KMS-11 (cell line): ENCODE results near the gene GNAI3.

ENCODE experiments used
- H2AFZ ChIP-seq: fragments of 200-600 bp; sonication (generic); 2 replicates; pipeline ENCODE4 v1.6.1; 2016; ENCODE audit warnings: antibody characterized with exemption, mixed run types, low read depth
- H3K27ac ChIP-seq: fragments of 200-600 bp; sonication (generic); 2 replicates; pipeline ENCODE4 v1.6.1; 2016; ENCODE audit warnings: mild to moderate bottlenecking, mixed run types
- H3K27me3 ChIP-seq: fragments of 200-600 bp; sonication (generic); 2 replicates; pipeline ENCODE4 v1.6.1; 2017; ENCODE audit warnings: mild to moderate bottlenecking, low read depth, mixed run types, moderate library complexity; ENCODE audit not compliant: insufficient read depth
- H3K36me3 ChIP-seq: fragments of 200-600 bp; sonication (generic); 2 replicates; pipeline ENCODE4 v1.6.1; 2017; ENCODE audit warnings: mild to moderate bottlenecking, mixed run types; ENCODE audit not compliant: insufficient read depth
- H3K4me1 ChIP-seq: fragments of 200-600 bp; sonication (generic); 2 replicates; pipeline ENCODE4 v1.6.1; 2016; ENCODE audit warnings: mild to moderate bottlenecking, low read depth, mixed run types; ENCODE audit not compliant: poor library complexity, severe bottlenecking
- H3K4me2 ChIP-seq: fragments of 200-600 bp; sonication (generic); 2 replicates; pipeline ENCODE4 v1.7.0; 2016; ENCODE audit warnings: mild to moderate bottlenecking, mixed run types
- H3K4me3 ChIP-seq: fragments of 200-600 bp; sonication (generic); IDR thresholded peaks from 2 replicates; pipeline ENCODE4 v1.6.1; 2017; ENCODE audit warnings: low read depth, low read length, mixed read lengths; ENCODE audit not compliant: insufficient read depth
- H3K79me2 ChIP-seq: fragments of 200-600 bp; sonication (generic); 2 replicates; pipeline ENCODE4 v1.6.1; 2016; ENCODE audit warnings: low read depth, mixed run types; ENCODE audit not compliant: insufficient read depth
- H3K9ac ChIP-seq: fragments of 200-600 bp; sonication (generic); 2 replicates; pipeline ENCODE4 v1.6.1; 2016; ENCODE audit warnings: mild to moderate bottlenecking, mixed run types
- H4K20me1 ChIP-seq: fragments of 200-600 bp; sonication (generic); 2 replicates; pipeline ENCODE4 v1.6.1; 2016; ENCODE audit warnings: mild to moderate bottlenecking, mixed run types; ENCODE audit not compliant: insufficient read depth
- TF ChIP-seq, protein P1 (sequence below): fragments of 200-600 bp; sonication (generic); conservative IDR thresholded peaks from 2 replicates; pipeline ENCODE4 v1.6.1; 2017; ENCODE audit warnings: low read depth, mild to moderate bottlenecking, antibody characterized with exemption, low read length, moderate library complexity, mixed read lengths

Gene GNAI3

DNA sequence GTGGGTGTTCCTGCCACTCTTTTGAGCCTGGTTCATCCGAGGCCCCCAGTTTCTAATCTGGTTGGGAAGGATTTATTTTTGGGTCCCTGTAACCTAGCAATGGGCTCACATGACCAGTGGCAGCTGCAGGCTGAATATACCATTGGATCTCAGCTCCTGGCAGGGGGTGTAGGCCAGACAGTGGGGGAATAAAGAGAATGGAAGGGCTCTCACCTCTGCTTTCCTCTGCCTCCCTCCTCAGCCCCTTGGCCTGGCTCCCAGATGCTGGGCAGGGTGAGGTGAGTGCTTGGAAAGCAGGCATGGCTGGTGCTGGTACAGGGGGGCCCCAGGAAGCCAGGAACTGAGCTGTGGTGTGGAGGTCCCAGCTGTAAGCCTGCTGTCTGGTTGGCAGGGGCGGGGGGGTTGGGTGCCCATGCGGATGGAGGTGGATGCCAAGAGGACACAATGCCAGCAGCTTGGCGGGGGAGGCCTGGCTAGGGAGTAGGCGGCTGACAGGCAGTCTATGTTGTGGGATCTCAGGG lies 12.4 kb upstream of the GNAI3 start:
- Histone ChIP-seq H3K79me2 (no peaks in the 10 kb centered on the region), H3K4me3 (no peak overlapping the region), H3K27me3 (peaks cover 1% of the 10 kb centered on the region; the same call in 1 of the 2 replicates), H3K4me2 (no peak overlapping the region), H3K4me1 (peaks cover 8% of the 10 kb centered on the region), H3K36me3 (no peaks in the 10 kb centered on the region), H3K9ac (no peak overlapping the region), H2AFZ (no peak overlapping the region), H3K27ac (no peak overlapping the region), H4K20me1 (no peaks in the 10 kb centered on the region)
- TF ChIP-seq, protein P1, sequence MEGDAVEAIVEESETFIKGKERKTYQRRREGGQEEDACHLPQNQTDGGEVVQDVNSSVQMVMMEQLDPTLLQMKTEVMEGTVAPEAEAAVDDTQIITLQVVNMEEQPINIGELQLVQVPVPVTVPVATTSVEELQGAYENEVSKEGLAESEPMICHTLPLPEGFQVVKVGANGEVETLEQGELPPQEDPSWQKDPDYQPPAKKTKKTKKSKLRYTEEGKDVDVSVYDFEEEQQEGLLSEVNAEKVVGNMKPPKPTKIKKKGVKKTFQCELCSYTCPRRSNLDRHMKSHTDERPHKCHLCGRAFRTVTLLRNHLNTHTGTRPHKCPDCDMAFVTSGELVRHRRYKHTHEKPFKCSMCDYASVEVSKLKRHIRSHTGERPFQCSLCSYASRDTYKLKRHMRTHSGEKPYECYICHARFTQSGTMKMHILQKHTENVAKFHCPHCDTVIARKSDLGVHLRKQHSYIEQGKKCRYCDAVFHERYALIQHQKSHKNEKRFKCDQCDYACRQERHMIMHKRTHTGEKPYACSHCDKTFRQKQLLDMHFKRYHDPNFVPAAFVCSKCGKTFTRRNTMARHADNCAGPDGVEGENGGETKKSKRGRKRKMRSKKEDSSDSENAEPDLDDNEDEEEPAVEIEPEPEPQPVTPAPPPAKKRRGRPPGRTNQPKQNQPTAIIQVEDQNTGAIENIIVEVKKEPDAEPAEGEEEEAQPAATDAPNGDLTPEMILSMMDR = no peak

DNA sequence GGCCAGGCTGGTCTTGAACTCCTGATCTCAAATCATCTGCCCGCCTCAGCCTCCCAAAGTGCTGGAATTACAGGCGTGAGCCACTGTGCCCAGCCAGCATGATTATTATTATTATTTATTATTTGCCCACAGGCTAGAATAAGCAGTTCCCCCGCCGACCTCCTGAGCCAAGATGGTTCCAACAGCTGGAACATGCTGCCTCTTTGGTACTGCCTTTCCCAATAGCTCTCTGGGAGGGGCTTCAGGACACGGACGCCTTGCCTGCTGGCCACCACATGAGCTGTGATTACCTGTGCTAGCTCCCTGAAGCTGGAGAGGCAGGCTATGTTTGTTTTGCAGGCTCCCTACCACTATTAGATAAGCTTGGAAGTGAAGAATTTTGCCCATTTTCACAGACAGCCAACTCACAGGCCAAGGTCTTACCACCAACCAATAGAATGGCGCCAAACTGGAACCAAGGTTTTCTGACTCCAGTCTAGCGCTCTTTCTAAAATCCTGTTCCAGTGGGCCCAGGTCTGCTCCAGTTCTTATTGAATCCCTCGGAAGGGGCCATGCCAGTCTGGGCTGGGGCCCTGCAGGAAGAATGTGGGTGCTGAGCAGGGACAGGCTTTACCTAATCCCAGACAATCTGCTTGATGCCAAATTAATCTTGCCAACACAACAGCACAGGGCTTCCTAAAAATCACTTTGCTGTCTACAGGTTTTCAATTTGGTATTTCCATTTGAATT lies 10.8 kb upstream of the GNAI3 start:
- Histone ChIP-seq H2AFZ (no peak overlapping the region), H3K36me3 (no peaks in the 10 kb centered on the region), H3K4me3 (no peak overlapping the region), H3K79me2 (no peaks in the 10 kb centered on the region), H4K20me1 (no peaks in the 10 kb centered on the region), H3K4me2 (no peak overlapping the region), H3K27me3 (peaks cover 11% of the 10 kb centered on the region; the same call in 1 of the 2 replicates), H3K4me1 (peaks cover 5% of the 10 kb centered on the region), H3K9ac (no peak overlapping the region), H3K27ac (no peak overlapping the region)
- TF ChIP-seq, protein P1 = no peak

DNA sequence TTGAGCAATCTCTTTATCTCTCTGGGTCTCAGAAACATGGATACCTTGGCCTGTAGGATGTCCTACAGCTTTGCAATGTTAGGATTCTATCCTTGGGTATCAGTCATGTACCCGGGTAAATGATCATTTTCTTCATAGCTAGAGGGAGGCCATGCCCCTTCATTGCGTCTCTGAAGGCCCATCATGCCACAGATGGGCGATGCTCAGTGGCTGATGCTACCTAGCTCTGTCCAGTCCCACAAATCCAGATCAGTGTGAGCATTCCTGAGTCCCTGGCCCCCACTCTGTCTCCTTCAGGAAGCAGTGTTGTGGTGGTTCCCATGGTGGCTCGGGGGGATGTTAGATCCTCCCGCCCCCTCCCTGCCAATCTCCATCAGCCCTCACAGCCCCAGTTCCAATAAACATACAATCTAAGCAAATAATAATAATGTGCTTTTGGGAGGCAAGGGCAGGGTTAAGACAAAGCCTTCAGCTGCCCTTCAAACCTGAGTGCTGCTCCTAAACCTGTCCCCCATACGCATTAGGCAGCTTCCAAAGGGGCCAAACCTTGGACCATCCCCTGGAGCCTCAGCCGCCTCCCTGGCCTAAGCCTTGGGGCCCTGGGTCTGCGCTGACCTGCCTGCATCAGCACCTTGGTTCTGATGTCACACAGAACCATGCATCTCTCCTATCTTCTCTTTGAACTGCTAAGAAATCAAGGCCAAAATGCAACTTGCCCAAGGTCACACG lies 9.4 kb upstream of the GNAI3 start:
- Histone ChIP-seq H3K36me3 (no peaks in the 10 kb centered on the region), H2AFZ (no peak overlapping the region), H3K4me2 (no peak overlapping the region), H3K79me2 (no peaks in the 10 kb centered on the region), H3K4me1 (no peaks in the 10 kb centered on the region), H3K9ac (no peak overlapping the region), H3K27ac (no peak overlapping the region), H3K4me3 (no peak overlapping the region), H4K20me1 (no peaks in the 10 kb centered on the region), H3K27me3 (peaks cover 11% of the 10 kb centered on the region; the same call in 1 of the 2 replicates)
- TF ChIP-seq, protein P1 = no peak

DNA sequence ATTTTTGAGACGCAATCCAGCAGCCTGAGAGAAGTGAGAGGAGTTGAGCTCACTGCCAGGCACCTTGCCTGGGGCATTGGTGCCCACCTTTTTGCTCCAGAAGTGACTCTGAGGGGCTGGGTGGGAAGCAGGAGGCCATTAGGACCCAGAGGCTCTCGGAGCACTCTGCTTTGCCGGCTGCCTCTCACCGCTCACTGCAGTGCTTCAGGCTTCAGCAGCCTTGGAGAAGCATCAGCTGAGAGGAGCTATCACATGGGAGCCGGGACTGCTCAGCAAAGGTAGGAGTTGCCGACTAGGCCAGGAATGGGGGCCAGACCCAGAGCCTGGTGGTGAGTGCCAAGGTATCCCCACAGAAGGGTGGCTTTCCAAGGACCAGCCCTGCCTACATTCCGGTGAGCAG lies 8.7 kb upstream of the GNAI3 start, which contains the start of gene GPR61:
TSS of gene GPR61 (plus strand) at position 197 of the 400 bp plus-strand sequence. CDS start 3,151 bp downstream, outside the sequence.
- H4K20me1 ChIP-seq = no peaks in the 10 kb centered on the region
- peaks cover 11% of the 10 kb centered on the region; the same call in 1 of the 2 replicates for H3K27me3 ChIP-seq
- no peak within 1 kb of the TSS for H3K4me2 ChIP-seq
- no peak within 1 kb of the TSS for H3K9ac ChIP-seq
- H3K4me1 ChIP-seq = no peaks in the 10 kb centered on the region
- H3K79me2 ChIP-seq = no peaks in the 10 kb centered on the region
- H3K36me3 ChIP-seq = no peaks in the 10 kb centered on the region
- no peak within 1 kb of the TSS for H2AFZ ChIP-seq
- TF ChIP-seq, protein P1 = no peak
- no peak within 1 kb of the TSS for H3K4me3 ChIP-seq
- no peak within 1 kb of the TSS for H3K27ac ChIP-seq
